Thyroid gland (tissue), 4 donors: ENCODE results near the gene APLP2. TPM values are rescaled to one million over a fixed set of nuclear protein-coding genes. Genes with fewer than 3 reads are reported as not detected.
A peak's percentile ranks its signal among the peaks of the same experiment; 100 is the strongest.

Experiments
- DNase-seq, 2 donors: peaks; one replicate each; pipeline ENCODE4 v3.0.0-alpha.2; 2019
- H3K27ac ChIP-seq, 3 donors: fragments of 200-600 bp; sonication (generic); 1 replicate in 2 of 3; 2 replicates in 1 of 3; pipeline ENCODE4 v1.5.1; 2016 to 2019; ENCODE audit warnings: mild to moderate bottlenecking in 1 of 3, moderate library complexity in 1 of 3
- H3K27me3 ChIP-seq: fragments of 200-600 bp; sonication (generic); one replicate; pipeline ENCODE4 v1.5.1; 2019
- H3K36me3 ChIP-seq, 2 donors: fragments of 200-600 bp; sonication (generic); one replicate each; pipeline ENCODE4 v1.5.1; 2016 to 2019
- H3K4me1 ChIP-seq, 2 donors: fragments of 200-600 bp; sonication (generic); one replicate each; pipeline ENCODE4 v1.5.1; 2017 to 2019
- H3K4me3 ChIP-seq, 3 donors: fragments of 200-600 bp; sonication (generic); replicated peaks in 1 of 3; 1 replicate in 2 of 3; 2 replicates in 1 of 3; pipeline ENCODE4 v1.5.1; 2016; ENCODE audit warnings: mild to moderate bottlenecking in 1 of 3
- H3K9me3 ChIP-seq: fragments of 200-600 bp; sonication (generic); one replicate; pipeline ENCODE4 v1.5.1; 2017
- POLR2A ChIP-seq, 2 donors: fragments of 450-650 bp; IDR thresholded peaks; one replicate each; pipeline ENCODE4 v1.6.1; 2017; ENCODE audit warnings: antibody characterized with exemption in 2 of 2, mild to moderate bottlenecking in 2 of 2, moderate library complexity in 1 of 2
- WGBS, 2 donors: methylation state at CpG; one replicate each; pipeline ENCODE4 v1.1.5; 2017; 5-methylcytosine and 5-hydroxymethylcytosine counted together
- intact Hi-C: fragments of 100-400 bp; cut with DNase I; formaldehyde crosslinking; loops from one replicate; pipeline ENCODE4 v1.15.1; 2023
- total RNA-seq, 4 donors: library from RNA; depleted of rRNA; stranded (reverse); fragments of >200 nt; gene quantifications; one replicate each; pipeline ENCODE4 v1.2.3, GENCODE V29; 2016
- TF ChIP-seq, protein P1 (sequence below), 6 experiments: fragments of 200-600 bp in 3 of 6; fragments of 450-650 bp in 3 of 6; sonication (generic) in 3 of 6; IDR thresholded peaks; one replicate each; pipeline ENCODE4 v1.5.1; 2016 to 2019; ENCODE audit warnings: antibody characterized with exemption in 6 of 6, mild to moderate bottlenecking in 2 of 6, inconsistent platforms in 1 of 6, moderate library complexity in 1 of 6

The APLP2 gene
- total RNA-seq, 4 donors from 2014 or later, result 782 to 1,078 (median 902) TPM

- Histone ChIP-seq H3K9me3 (no peaks in the 10 kb centered on the region), H3K27me3 (no peaks in the 10 kb centered on the region), H3K4me1 (peaks cover 45 to 55% of the 10 kb centered on the region in 2 donors), H3K36me3 (no peaks in the 10 kb centered on the region), H3K27ac (no peak overlapping the region), H3K4me3 (no peak overlapping the region)
- DNase-seq, result no peak
- no peak for TF ChIP-seq POLR2A (IDR thresholded peaks at IDR 0.05)
- TF ChIP-seq, protein P1, sequence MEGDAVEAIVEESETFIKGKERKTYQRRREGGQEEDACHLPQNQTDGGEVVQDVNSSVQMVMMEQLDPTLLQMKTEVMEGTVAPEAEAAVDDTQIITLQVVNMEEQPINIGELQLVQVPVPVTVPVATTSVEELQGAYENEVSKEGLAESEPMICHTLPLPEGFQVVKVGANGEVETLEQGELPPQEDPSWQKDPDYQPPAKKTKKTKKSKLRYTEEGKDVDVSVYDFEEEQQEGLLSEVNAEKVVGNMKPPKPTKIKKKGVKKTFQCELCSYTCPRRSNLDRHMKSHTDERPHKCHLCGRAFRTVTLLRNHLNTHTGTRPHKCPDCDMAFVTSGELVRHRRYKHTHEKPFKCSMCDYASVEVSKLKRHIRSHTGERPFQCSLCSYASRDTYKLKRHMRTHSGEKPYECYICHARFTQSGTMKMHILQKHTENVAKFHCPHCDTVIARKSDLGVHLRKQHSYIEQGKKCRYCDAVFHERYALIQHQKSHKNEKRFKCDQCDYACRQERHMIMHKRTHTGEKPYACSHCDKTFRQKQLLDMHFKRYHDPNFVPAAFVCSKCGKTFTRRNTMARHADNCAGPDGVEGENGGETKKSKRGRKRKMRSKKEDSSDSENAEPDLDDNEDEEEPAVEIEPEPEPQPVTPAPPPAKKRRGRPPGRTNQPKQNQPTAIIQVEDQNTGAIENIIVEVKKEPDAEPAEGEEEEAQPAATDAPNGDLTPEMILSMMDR (IDR thresholded peaks at IDR 0.05), result no peak
- WGBS, 2 donors, result 81 to 85% methylated on average over 5 of the region's 5 CpGs
- intact Hi-C loops, result no loop called here
Measured at GRCh38 chr11:130175898-130176297, 106.2 kb downstream of the APLP2 start.

DNA sequence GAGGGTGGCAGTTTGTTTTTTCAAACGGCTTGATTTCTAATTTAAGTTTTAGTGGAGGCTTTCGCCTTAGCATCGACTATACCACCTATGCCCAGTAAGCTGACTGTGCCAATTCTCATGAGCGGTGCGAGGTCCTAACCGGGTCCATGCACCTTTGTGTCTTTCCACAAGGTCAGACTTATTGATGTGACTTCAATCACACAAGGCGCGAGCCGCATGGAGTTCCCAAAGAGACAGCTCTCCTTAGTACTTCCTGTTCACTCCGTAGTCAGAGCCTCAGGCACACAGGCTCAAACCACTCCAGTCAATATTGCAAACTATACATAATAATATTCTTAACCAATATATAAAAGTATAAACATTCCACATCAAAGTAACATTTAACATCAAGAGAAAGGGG is 108.1 kb downstream of the APLP2 start:
- no peaks in the 10 kb centered on the region for H3K36me3 ChIP-seq
- peaks cover 44 to 56% of the 10 kb centered on the region in 2 donors for H3K4me1 ChIP-seq
- no peaks in the 10 kb centered on the region for H3K27me3 ChIP-seq
- no peak for TF ChIP-seq POLR2A (IDR thresholded peaks at IDR 0.05)
- TF ChIP-seq, protein P1 (IDR thresholded peaks at IDR 0.05), result no peak
- intact Hi-C loops, result no loop called here
- peak overlapping the region; percentile 80 to 95 (median 90) for H3K27ac ChIP-seq
- DNase-seq, result no peak
- WGBS, 2 donors, result 80 to 81% methylated on average over 10 of the region's 10 CpGs
- no peak overlapping the region for H3K4me3 ChIP-seq
- no peaks in the 10 kb centered on the region for H3K9me3 ChIP-seq

DNA sequence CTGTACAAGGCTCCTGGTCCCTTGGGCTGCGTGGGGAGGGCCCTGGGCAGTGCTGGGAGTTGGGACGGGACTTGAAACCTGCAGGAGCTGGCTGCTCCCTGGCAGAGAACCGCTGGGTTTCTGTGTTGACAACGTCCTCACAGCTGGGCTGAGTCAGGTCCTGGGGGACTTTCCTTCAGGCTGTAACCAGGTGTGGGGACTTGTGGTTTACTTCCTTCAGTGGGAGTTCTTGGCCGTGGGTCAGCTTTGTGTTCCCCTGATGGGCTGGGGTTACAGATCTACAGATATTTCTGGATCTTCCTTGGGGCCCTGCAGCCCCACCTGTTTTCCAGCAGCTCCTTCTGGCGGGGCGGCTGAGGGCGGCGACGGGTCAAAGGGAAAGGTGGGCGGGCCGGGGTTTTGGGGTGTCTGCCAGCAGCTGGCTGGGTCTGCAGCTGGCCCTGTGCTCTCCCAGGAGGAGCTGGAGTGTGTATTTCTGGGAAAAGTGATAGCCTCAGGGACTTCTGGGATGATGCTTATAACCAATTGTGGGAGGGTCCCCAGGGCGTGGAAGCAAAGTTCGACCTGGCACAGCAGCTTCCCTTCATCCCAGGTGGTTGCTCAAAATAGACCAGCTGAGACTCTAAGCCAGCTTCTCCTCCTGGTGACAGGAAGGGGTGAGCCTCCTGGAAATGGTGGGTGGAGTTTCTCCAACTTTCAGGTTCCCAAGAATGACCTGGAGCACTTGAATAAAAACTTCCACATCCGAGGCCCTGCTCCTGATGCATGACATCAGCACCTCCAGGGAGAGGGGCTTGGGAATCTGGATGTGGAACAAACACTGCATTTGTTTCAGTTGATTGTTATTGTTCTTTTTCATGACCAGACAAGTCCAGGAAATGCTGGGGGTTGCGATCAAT is 109.0 kb downstream of the APLP2 start:
- peak; percentile 36 to 63 for DNase-seq
- no peak overlapping the region for H3K4me3 ChIP-seq
- peak overlapping the region; percentile 80 to 95 (median 90) for H3K27ac ChIP-seq

GRCh38 chr11:130179396-130180306 is 110.0 kb downstream of the APLP2 start:
- TF ChIP-seq POLR2A (IDR thresholded peaks at IDR 0.05), result peak in 1 of 2 donors; percentile 33
- TF ChIP-seq, protein P1 (IDR thresholded peaks at IDR 0.05), result no peak
- 16 to 45% methylated on average over 12 to 21 of the region's 21 CpGs for WGBS, 2 donors
- Histone ChIP-seq H3K4me1 (peaks cover 44 to 56% of the 10 kb centered on the region in 2 donors), H3K36me3 (no peaks in the 10 kb centered on the region), H3K9me3 (no peaks in the 10 kb centered on the region), H3K4me3 (no peak overlapping the region), H3K27ac (peak overlapping the region; percentile 80 to 95 (median 90)), H3K27me3 (no peaks in the 10 kb centered on the region)
- intact Hi-C loops, result no loop called here
- peak; percentile 91 to 93 for DNase-seq

More for the DNA sequence above, 109.0 kb downstream of the APLP2 start:
- intact Hi-C loops, result no loop called here
- no peaks in the 10 kb centered on the region for H3K36me3 ChIP-seq
- no peaks in the 10 kb centered on the region for H3K27me3 ChIP-seq
- TF ChIP-seq, protein P1 (IDR thresholded peaks at IDR 0.05), result no peak
- no peak for TF ChIP-seq POLR2A (IDR thresholded peaks at IDR 0.05)
- peaks cover 44 to 56% of the 10 kb centered on the region in 2 donors for H3K4me1 ChIP-seq
- no peaks in the 10 kb centered on the region for H3K9me3 ChIP-seq
- WGBS, 2 donors, result 28 to 40% methylated on average over 6 to 11 of the region's 16 CpGs
